NCI-H2081 (cell line): ENCODE measurements around the gene RNU11.
"Not testable (repeated sequence)": the region's sequence is repeated elsewhere in the genome, so short reads cannot be mapped to it uniquely, and the experiment has no call there.

Experiments
- DNase-seq, 2 experiments: peaks; one replicate each; lab custom pipeline; 2025; lab: John Stamatoyannopoulos, UW

Gene RNU11

GRCh38 chr1:28663871-28664470 is 15.6 kb downstream of the RNU11 start:
- DNase-seq: no peak

GRCh38 chr1:28666806-28667205 is 18.4 kb downstream of the RNU11 start:
- no peak for DNase-seq

- peak; percentile 92 to 94 for DNase-seq
These were observed 20.0 kb downstream of the RNU11 start, which contains the start of gene GMEB1 for GRCh38 chr1:28668191-28668955. Gene GMEB1 (plus strand): TSS chr1:28668784. CDS start chr1:28683613, 14,829 bp downstream.

DNA sequence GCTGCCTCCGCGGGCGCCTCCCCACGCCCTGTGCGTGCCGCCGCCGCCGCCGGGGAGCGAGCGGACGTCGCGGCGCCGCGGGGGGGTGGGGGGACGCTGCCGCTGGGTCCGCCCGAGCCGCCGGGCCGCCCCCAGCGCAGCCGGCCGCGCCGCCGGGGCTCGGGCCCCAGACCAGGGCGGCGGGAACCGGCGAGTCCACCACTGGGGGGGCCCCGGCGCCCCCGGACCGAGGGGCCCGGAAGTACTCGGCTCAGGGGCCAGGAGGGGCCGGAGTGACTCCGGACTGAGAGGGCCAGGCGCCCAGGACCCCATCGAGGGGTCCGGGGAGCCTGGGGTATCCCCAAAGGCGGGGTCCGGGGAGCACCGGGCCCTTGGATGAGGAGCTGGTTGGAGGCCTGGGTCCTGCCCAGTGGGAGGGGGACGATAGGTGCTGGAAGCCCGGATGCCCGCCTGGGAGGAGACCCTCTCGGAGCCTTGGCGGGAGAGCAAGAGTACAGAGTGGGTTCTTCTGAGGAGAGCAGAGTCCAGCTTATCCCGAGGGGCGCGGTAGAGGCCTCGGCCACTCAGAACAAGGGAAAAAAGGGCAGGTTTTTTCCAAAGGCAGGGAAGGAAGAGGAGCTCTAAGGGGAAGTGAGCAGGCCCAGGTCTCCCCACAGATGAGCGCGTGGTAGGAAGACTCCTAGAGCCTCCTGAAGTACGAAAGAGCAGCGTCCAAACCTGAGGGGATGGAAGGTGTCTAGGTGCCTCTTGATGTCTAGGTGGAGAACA is 20.7 kb downstream of the RNU11 start:
- peak in 1 of 2 experiments; percentile 88 for DNase-seq

DNA sequence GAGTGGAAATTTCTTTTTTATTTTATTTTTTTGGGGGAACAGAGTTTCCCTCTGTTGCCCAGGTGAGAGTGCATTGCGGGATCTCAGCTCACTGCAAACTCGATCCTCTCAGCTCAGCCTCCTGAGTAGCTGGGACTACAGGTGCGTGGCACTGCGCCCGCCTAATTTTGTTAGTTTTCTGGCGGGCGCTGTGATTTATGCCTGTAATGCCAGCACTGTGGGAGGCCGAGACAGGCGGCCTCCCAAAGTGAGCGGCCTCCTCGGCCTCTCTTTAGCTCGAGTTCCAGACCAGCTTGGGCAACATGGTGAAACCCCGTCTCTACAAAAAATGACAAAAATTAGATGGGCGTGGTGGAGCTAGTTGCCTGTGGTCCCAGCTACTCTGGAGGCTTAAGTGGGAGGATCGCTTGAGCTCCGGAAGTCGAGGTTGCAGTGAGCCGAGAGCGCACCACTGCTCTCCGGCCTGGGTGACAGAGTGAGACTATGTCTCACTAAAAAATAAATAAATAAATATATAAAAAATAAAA is 22.9 kb downstream of the RNU11 start:
- no peak for DNase-seq

- not testable (repeated sequence) for DNase-seq
These were observed 24.6 kb downstream of the RNU11 start for GRCh38 chr1:28672971-28673370.

- no peak for DNase-seq
These were observed 27.5 kb downstream of the RNU11 start for GRCh38 chr1:28675924-28676257.

GRCh38 chr1:28680151-28680550 is 31.8 kb downstream of the RNU11 start:
- DNase-seq: no peak

DNA sequence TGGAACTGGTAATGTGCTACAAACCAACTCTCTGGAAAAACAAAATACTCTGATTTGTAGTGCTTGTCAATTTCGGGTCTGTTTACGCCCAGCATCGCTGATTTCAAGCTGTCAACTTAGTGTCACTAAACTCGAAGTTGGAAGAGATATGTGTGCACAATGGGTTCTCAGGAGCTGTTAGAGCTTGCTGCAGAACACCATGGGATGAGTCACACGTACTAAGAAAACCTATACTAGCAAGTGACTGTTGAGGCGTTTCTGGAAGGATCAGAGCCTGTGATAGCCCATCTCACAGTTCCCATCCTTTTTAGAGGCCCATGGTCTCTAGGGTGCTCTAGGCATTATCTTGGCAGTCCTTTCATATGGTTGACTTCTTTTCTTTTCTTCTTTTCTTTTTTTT is 34.4 kb downstream of the RNU11 start:
- DNase-seq: no peak

GRCh38 chr1:28684937-28685336 is 36.5 kb downstream of the RNU11 start:
- DNase-seq: no peak

DNA sequence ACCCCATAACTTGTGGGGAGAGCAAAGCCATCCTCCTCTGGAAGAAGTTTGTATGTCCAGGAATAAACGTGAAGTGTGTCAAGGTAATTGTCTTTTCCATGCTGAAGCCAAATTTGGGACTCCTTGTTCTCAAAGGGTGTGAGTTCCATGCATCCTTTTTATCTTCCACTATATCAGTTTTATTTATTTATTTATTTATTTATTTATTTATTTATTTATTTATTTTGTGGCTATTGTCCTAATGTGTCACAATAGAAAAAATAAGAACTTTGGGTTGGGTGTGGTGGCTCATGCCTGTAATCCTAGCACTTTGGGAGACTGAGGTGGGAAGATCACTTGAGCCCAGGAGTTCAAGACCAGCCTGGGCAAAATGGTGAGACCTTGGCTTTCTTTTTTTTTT is 43.2 kb downstream of the RNU11 start:
- DNase-seq: not testable (repeated sequence)
